Tibial nerve (tissue), 4 donors: ENCODE results near the gene MARVELD2. TPM values are rescaled to one million over a fixed set of nuclear protein-coding genes. Genes with fewer than 3 reads are reported as not detected.

ENCODE experiments used
- DNase-seq, 2 donors: peaks; one replicate each; pipeline ENCODE4 v3.0.0-alpha.2; 2019; ENCODE audit warnings: low spot score in 2 of 2
- H3K27ac ChIP-seq, 4 donors: fragments of 200-600 bp; sonication (generic) in 3 of 4; one replicate each; pipeline ENCODE4 v1.5.1; 2017 to 2019; ENCODE audit warnings: mild to moderate bottlenecking in 1 of 4
- H3K27me3 ChIP-seq, 2 donors: fragments of 200-600 bp; sonication (generic) in 1 of 2; one replicate each; pipeline versions ENCODE4 v1.5.1 to v1.6.0; 2017 to 2019
- H3K36me3 ChIP-seq, 3 donors: fragments of 200-600 bp; sonication (generic); one replicate each; pipeline ENCODE4 v1.5.1; 2018 to 2019
- H3K4me1 ChIP-seq, 4 donors: fragments of 200-600 bp; sonication (generic) in 3 of 4; one replicate each; pipeline ENCODE4 v1.5.1; 2017 to 2019
- H3K4me3 ChIP-seq, 4 donors: fragments of 200-600 bp; sonication (generic) in 3 of 4; one replicate each; pipeline ENCODE4 v1.5.1; 2017 to 2019; ENCODE audit warnings: mild to moderate bottlenecking in 1 of 4, moderate library complexity in 1 of 4
- H3K9me3 ChIP-seq, 4 donors: fragments of 200-600 bp; sonication (generic) in 3 of 4; one replicate each; pipeline ENCODE4 v1.5.1; 2017 to 2019
- CTCF ChIP-seq, 5 experiments: fragments of 200-600 bp in 3 of 5; fragments of 450-650 bp in 2 of 5; sonication (generic) in 3 of 5; IDR thresholded peaks; one replicate each; pipeline ENCODE4 v1.5.1; 2016 to 2019; ENCODE audit warnings: antibody characterized with exemption in 5 of 5, mild to moderate bottlenecking in 3 of 5, moderate library complexity in 2 of 5
- EP300 ChIP-seq, 2 donors: sonication (generic); formaldehyde crosslinking; IDR thresholded peaks; one replicate each; pipeline ENCODE4 v1.6.1; 2017; ENCODE audit warnings: antibody characterized with exemption in 2 of 2, mild to moderate bottlenecking in 1 of 2
- POLR2A ChIP-seq, 2 donors: fragments of 450-650 bp; IDR thresholded peaks; one replicate each; pipeline ENCODE4 v1.6.1; 2017; ENCODE audit warnings: antibody characterized with exemption in 2 of 2, mild to moderate bottlenecking in 2 of 2, moderate library complexity in 2 of 2
- WGBS, 2 donors: methylation state at CpG; one replicate each; pipeline ENCODE4 v1.1.5; 2018; 5-methylcytosine and 5-hydroxymethylcytosine counted together
- total RNA-seq, 4 donors: library from RNA; depleted of rRNA; stranded (reverse); fragments of >200 nt; gene quantifications; one replicate each; pipeline ENCODE4 v1.1.0, GENCODE V29; 2016

Gene MARVELD2
- total RNA-seq, 4 donors from 2014 or later, result 0.59 to 1.3 (median 1.0) TPM

- H3K36me3 ChIP-seq, result no peaks in the 10 kb centered on the region
- no peaks in the 10 kb centered on the region for H3K27me3 ChIP-seq
- 71 to 76% methylated on average over 7 of the region's 7 CpGs for WGBS, 2 donors
Measured at GRCh38 chr5:69484891-69485290, 70.0 kb downstream of the MARVELD2 start.

GRCh38 chr5:69485471-69485870 is 70.6 kb downstream of the MARVELD2 start:
- H3K27ac ChIP-seq, result no peak overlapping the region
- no peaks in the 10 kb centered on the region for H3K27me3 ChIP-seq
- TF ChIP-seq EP300 (IDR thresholded peaks at IDR 0.05), result no peak
- no peak for TF ChIP-seq CTCF (IDR thresholded peaks at IDR 0.05)
- no peak for TF ChIP-seq POLR2A (IDR thresholded peaks at IDR 0.05)
- H3K4me1 ChIP-seq, result no peaks in the 10 kb centered on the region
- no peak overlapping the region for H3K4me3 ChIP-seq
- WGBS, 2 donors, result 71 to 86% methylated on average over 1 of the region's 1 CpG
- no peaks in the 10 kb centered on the region for H3K36me3 ChIP-seq
- H3K9me3 ChIP-seq, result no peaks in the 10 kb centered on the region
- no peak for DNase-seq

More at GRCh38 chr5:69484891-69485290, 70.0 kb downstream of the MARVELD2 start:
- TF ChIP-seq EP300 (IDR thresholded peaks at IDR 0.05) (no peak), POLR2A (IDR thresholded peaks at IDR 0.05) (no peak), CTCF (IDR thresholded peaks at IDR 0.05) (no peak)
- Histone ChIP-seq H3K4me1 (no peaks in the 10 kb centered on the region), H3K9me3 (no peaks in the 10 kb centered on the region), H3K4me3 (no peak overlapping the region), H3K27ac (no peak overlapping the region)
- no peak for DNase-seq

- Histone ChIP-seq H3K4me3 (no peak overlapping the region), H3K4me1 (peaks cover 0 to 25% (median 10%) of the 10 kb centered on the region in 4 donors), H3K27ac (no peak overlapping the region), H3K9me3 (no peaks in the 10 kb centered on the region), H3K27me3 (peaks cover 0 to 24% of the 10 kb centered on the region in 2 donors), H3K36me3 (no peaks in the 10 kb centered on the region)
- no peak for DNase-seq
- WGBS, 2 donors, result 53 to 69% methylated on average over 4 of the region's 4 CpGs
- TF ChIP-seq EP300 (IDR thresholded peaks at IDR 0.05), result no peak
- no peak for TF ChIP-seq POLR2A (IDR thresholded peaks at IDR 0.05)
- no peak for TF ChIP-seq CTCF (IDR thresholded peaks at IDR 0.05)
Measured at GRCh38 chr5:69489246-69489645, 74.3 kb downstream of the MARVELD2 start.

GRCh38 chr5:69491027-69491426 is 76.1 kb downstream of the MARVELD2 start:
- H3K4me3 ChIP-seq, result no peak overlapping the region
- no peak overlapping the region for H3K27ac ChIP-seq
- peaks cover 0 to 29% (median 10%) of the 10 kb centered on the region in 4 donors for H3K4me1 ChIP-seq
- WGBS, 2 donors, result 57 to 62% methylated on average over 2 of the region's 2 CpGs
- peaks cover 0 to 40% of the 10 kb centered on the region in 2 donors for H3K27me3 ChIP-seq
- TF ChIP-seq EP300 (IDR thresholded peaks at IDR 0.05), result no peak
- no peak for TF ChIP-seq CTCF (IDR thresholded peaks at IDR 0.05)
- no peak for TF ChIP-seq POLR2A (IDR thresholded peaks at IDR 0.05)
- H3K9me3 ChIP-seq, result no peaks in the 10 kb centered on the region
- no peaks in the 10 kb centered on the region for H3K36me3 ChIP-seq
- no peak for DNase-seq

GRCh38 chr5:69491838-69492390 is 77.0 kb downstream of the MARVELD2 start:
- Histone ChIP-seq H3K36me3 (no peaks in the 10 kb centered on the region), H3K9me3 (no peaks in the 10 kb centered on the region), H3K4me3 (peak overlapping the region; percentile 40 to 64 (median 56)), H3K27me3 (peaks cover 0 to 43% of the 10 kb centered on the region in 2 donors), H3K27ac (peak overlapping the region in 1 of 4 donors; percentile 73), H3K4me1 (peaks cover 0 to 29% (median 10%) of the 10 kb centered on the region in 4 donors)
- DNase-seq, result no peak
- TF ChIP-seq POLR2A (IDR thresholded peaks at IDR 0.05), result no peak
- no peak for TF ChIP-seq EP300 (IDR thresholded peaks at IDR 0.05)
- no peak for TF ChIP-seq CTCF (IDR thresholded peaks at IDR 0.05)
- WGBS, 2 donors, result 12% methylated on average over 13 to 15 of the region's 17 CpGs
